Measurements from ENCODE around the gene RAP1GDS1.
"Not testable (repeated sequence)": the region's sequence is repeated elsewhere in the genome, so short reads cannot be mapped to it uniquely, and the experiment has no call there.

The RAP1GDS1 gene

GRCh38 chr4:98446499-98447375 lies 185.6 kb downstream of the RAP1GDS1 start:
- no peak for DNase-seq

- no peak for DNase-seq
Measured at GRCh38 chr4:98447648-98448047, 186.5 kb downstream of the RAP1GDS1 start.

GRCh38 chr4:98448908-98449307 lies 187.7 kb downstream of the RAP1GDS1 start:
- DNase-seq: no peak

- no peak for DNase-seq
Measured at GRCh38 chr4:98452091-98452490, 190.9 kb downstream of the RAP1GDS1 start.

GRCh38 chr4:98457422-98457821 lies 196.2 kb downstream of the RAP1GDS1 start:
- DNase-seq: not testable (repeated sequence)

- DNase-seq: not testable (repeated sequence)
Measured at GRCh38 chr4:98461121-98461865, 200.1 kb downstream of the RAP1GDS1 start.

GRCh38 chr4:98462487-98462886 lies 201.3 kb downstream of the RAP1GDS1 start:
- no peak for DNase-seq

- no peak for DNase-seq
Measured at GRCh38 chr4:98466868-98467599, 205.8 kb downstream of the RAP1GDS1 start.

GRCh38 chr4:98467627-98468072 lies 206.5 kb downstream of the RAP1GDS1 start:
- DNase-seq: peak; percentile 41 to 61

GRCh38 chr4:98468709-98469108 lies 207.5 kb downstream of the RAP1GDS1 start:
- DNase-seq: no peak

- DNase-seq: no peak
Measured at GRCh38 chr4:98469771-98470170, 208.6 kb downstream of the RAP1GDS1 start.

GRCh38 chr4:98470366-98470765 lies 209.2 kb downstream of the RAP1GDS1 start:
- DNase-seq: no peak

- DNase-seq: no peak
Measured at GRCh38 chr4:98470831-98471230, 209.6 kb downstream of the RAP1GDS1 start.

GRCh38 chr4:98473046-98473445 lies 211.9 kb downstream of the RAP1GDS1 start:
- DNase-seq: no peak

GRCh38 chr4:98474408-98474844 lies 213.2 kb downstream of the RAP1GDS1 start:
- DNase-seq: no peak

GRCh38 chr4:98476891-98477290 lies 215.7 kb downstream of the RAP1GDS1 start:
- DNase-seq: no peak

- DNase-seq: not testable (repeated sequence)
Measured at GRCh38 chr4:98479590-98479989, 218.4 kb downstream of the RAP1GDS1 start.

- no peak for DNase-seq
Measured at GRCh38 chr4:98480535-98480934, 219.4 kb downstream of the RAP1GDS1 start.

GRCh38 chr4:98481167-98481566 lies 220.0 kb downstream of the RAP1GDS1 start:
- DNase-seq: no peak

- DNase-seq: no peak
Measured at GRCh38 chr4:98482503-98482846, 221.3 kb downstream of the RAP1GDS1 start.

GRCh38 chr4:98482847-98483806 lies 221.9 kb downstream of the RAP1GDS1 start:
- no peak for DNase-seq

GRCh38 chr4:98484031-98484430 lies 222.8 kb downstream of the RAP1GDS1 start:
- no peak for DNase-seq

Measured in SW 1271 (cell line).